T-helper 2 cell treated with Interferon-gamma antibody and Interleukin-4, amounts not matched to agents 100 ng/mL and 5 ng/mL, for 36 hours (primary cell): Measurements from ENCODE around the gene TPST2. TPM values are rescaled to one million over a fixed set of nuclear protein-coding genes. Genes with fewer than 3 reads are reported as not detected.
"Not testable (repeated sequence)": the region's sequence is repeated elsewhere in the genome, so short reads cannot be mapped to it uniquely, and the experiment has no call there.

ENCODE experiments used
- intact Hi-C: fragments of 100-400 bp; cut with micrococcal nuclease; formaldehyde crosslinking; loops from one replicate; pipeline ENCODE4 v1.15.1; 2023
- total RNA-seq: library from RNA; stranded (reverse); gene quantifications from 2 replicates; pipeline ENCODE4 v1.2.3, GENCODE V29; 2022

The TPST2 gene
- total RNA-seq, 1 donor from 2014 or later, result 19.3 TPM

DNA sequence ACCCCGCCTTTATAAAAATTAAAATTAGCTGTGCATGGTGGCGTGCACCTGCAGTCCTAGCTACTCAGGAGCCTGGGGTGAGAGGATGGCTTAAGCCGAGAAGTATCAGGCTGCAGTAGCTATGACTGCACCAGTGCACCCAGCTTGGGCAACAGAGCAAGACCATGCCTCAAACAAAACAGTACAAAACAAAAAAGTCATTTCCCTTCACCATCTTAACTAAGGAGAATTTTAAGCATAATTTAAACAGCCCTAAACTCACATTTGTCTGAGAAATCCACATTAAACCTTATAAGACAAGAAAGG is 54.4 kb downstream of the TPST2 start:
- intact Hi-C loops, result no loop called here

DNA sequence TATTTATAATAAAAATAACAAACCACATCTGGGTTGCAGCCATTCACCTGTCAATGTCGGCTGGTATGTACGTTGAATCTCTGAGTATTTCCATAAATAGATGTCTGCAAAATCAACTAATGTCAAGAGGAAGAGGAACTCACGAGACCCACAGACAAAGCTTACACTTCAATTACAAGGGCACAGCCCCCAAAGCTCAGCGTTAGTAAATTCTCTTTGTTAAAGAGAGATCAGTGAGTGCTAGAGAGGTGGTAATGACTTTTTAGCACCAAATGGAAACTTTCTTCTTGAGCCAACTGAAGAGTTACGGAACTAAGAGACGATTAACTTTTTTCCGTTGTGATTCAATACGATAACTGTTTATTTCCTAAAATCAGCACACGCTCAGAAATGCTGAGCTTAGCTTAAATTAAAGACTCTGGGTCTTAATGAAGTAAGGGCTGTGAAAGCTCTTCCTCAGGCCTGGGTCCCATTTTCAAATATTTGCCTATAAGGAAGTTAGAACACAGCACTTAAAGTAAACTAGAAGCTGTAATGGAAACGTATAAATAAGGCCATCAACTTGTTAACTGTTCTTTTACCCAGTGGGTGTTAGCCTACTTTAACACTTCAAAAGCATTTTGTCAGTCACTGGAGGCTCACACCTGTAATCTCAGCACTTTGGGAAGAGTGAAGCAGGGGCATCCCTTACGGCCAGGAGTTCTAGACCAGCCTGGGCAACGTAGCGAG is 54.9 kb downstream of the TPST2 start:
- intact Hi-C loops, result no loop called here

DNA sequence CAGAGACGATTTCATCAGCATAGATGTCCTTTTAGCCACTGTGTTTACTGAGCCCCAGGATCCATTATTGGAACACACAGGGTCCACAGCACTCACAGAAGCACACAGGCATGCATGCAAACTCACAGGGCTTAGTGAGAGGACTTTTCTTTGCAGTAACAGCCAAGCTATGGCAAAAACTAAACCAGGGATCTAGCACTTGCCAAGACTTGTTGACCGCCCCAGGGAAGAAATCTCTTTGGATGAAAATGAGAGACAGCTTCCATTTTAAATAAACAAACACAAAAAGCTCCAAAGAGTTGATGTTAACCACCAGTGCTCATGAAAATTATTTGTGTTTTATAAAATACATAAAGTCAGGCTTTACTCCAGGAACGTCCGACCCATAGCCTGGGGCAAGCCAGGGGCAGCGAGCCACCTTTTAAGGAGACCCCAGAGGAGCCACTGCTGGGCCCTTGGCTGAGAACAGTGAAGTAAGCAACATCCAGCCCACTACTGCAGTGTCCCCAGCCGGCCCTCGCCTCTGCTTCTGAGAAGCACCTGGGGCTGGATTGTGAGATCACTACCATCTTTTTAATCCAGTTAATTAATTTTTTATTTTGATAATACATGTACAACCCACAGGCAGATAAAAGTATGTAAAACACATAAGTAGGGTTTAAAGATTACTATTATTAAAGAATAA is 55.6 kb downstream of the TPST2 start:
- intact Hi-C loops, result no loop called here

DNA sequence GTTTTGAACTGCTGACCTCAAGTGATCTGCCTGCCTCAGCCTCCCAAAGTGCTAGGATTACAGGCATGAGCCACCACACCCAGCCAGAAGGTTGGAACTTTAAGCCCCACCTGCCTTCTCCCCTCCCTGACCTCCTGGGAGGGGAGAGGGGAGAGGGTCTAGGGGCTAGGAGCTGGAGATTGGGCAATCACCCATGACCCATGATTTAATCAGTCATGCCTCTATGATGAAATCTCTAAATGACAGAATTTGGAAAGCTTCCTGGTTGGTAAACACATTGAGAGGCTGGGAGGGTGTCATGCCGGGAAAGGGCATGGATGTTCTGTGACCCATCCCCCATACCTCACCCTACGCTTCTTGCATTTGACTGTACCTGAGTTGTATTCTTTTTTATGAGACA is 60.6 kb downstream of the TPST2 start:
- intact Hi-C loops, result no loop called here

DNA sequence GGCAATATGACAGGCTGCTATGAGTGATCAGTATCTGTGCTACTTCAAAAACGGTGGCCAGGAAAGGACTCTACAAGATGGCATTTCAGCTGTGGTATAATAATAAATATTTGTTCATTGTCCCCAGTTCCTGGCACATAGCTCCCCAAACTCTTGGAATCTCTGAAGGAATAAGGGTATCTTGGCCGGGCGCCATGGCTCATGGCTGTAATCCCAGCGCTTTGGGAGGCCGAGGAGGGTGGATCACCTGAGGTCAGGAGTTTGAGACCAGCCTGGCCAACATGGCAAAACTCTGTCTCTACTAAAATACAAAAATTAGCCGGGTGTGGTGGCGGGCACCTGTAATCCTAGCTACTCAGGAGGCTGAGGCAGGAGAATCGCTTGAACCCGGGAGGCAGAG is 61.4 kb downstream of the TPST2 start:
- intact Hi-C loops, result not testable (repeated sequence)

DNA sequence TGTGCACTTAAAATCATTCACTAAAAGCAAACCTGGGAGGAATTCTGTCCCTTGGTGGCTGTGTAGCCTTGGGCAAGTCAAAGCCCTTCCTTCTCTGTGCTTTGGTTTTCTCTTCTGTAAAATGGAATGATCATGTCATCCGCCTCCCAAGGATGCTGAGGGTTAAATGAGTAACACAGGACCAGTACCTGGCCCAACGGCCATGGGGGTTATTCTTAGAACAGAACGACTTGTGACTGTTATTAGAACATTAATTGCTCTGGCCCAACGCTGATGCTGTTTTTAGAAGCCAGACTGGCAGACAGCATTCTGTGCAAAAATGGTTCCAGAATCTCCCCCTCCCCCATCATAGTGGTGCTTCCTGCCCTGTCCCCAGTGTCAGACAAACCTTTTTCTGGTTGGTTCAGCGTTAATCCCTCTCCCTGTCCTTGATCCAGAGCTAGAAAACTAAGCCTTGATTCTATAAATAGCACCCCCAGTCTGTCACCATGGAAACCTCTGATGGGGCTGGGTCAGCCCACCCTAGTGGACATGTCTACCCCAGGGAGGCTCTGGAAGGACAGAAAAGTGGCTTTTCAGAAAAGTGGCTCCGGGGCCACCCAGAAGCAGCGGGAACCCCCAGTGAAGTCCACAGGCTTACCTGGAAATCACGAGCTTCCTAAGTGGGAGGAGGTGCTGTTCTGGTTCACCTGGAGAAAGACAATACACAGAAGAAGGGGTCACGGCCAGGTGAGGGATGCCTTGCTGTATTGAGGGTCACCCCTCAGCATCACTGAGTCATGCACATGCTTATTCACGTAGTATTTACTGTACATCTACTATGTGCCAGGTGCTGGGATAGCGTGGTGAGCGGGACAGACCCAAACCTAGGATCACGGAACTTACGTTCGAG is 62.1 kb downstream of the TPST2 start:
- intact Hi-C loops, result no loop called here

DNA sequence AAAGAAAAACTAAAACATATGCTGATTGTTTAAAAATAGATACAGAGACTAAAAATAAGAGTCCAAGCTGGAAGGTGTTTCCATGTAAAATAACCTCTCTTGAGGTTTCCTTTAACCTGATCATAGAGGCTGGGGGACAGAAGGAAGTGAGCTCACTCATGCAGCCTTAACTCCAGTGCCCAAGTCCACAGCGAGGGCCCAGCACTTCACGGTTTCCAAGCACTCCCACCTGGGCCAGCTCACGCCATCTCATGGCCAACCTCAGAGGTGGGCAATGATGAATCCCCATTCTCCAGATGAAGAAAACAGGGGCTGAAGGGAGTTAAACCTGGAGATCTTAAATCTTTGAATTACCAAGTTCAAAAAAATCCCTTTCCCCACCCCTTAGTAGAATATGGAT is 62.8 kb downstream of the TPST2 start:
- intact Hi-C loops, result no loop called here

DNA sequence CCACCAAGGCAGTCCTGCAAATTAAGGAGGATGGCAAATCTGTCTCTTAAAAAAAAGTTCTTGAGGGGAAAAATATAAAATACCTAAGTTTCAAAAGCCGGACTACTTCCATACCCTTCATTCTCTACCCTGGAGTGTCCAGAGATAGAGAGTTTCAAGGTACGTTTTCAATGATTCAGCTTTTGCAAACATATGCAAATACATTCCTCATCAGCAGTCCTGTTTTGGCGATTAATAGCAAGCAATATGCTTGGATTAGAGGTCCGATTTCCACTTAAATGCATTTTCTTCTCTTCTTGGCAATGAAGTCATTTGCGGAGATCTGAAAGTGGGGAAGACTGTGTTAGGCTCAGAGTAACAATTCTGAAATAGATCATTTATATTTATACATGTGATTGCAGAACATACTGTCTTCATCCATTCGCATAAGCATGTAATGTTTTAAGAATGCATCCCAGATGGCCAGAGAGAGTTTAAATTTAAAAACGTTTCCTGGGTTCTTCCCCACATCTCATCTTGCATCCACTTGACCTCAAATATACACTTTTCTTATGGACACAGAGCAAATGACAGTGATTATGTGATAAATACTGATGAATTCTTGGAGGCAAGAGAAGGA is 63.9 kb downstream of the TPST2 start:
- intact Hi-C loops, result no loop called here

DNA sequence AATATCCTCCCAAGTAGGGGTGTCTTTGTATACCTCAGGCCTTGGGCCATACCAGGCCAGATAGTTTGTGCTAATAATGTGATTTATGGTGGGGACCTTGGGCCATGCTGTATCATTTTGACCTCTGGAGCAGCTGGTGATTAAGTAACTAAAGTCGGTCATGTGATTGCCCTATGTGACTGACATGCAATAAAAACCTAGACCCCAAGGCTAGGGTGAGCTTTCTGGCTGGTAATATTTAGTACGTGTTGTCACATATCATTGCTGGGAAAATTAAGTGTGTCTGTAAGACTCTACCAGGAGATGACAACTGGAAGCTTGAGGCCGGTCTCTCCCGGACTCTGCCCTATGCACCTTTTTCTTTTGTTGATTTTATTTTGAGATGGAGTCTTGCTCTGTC is 65.1 kb downstream of the TPST2 start:
- intact Hi-C loops, result no loop called here

DNA sequence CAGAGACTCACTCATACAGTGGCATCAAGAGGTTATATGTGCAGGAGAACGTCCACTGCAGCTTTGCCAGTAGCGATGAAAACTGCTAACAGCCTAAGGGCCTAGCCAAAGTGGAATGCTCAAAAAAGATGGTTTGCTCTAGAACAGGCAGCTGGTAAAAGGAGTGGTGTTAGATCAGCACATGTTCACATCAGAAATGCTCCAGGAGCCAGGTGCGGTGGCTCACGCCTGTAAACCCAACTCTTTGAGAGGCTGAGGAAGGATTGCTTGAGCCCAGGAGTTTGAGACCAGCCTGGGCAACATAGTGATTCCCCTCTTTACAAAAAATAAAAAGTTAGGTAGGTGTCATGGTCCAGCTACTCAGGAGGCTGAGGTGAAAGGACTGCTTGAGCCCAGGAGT is 67.3 kb downstream of the TPST2 start:
- intact Hi-C loops, result no loop called here

DNA sequence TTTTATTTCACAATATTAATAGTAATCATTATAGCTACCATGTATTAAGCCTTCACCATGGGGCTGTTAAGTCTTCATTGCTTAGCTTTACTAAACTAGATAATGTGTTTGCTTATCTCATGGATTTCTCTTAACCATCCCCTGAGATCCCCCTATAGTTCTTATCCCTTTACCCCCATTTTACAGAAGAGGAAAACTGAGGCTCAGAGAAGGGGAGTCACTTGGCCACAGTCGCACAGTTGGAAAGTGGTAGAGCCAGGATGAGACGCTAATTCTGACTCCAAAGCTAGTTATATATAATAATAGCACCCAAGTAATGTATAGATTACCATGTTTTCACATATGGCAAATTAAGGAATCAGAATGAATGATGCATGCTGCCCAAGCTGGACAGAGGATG is 67.9 kb downstream of the TPST2 start:
- intact Hi-C loops, result no loop called here

DNA sequence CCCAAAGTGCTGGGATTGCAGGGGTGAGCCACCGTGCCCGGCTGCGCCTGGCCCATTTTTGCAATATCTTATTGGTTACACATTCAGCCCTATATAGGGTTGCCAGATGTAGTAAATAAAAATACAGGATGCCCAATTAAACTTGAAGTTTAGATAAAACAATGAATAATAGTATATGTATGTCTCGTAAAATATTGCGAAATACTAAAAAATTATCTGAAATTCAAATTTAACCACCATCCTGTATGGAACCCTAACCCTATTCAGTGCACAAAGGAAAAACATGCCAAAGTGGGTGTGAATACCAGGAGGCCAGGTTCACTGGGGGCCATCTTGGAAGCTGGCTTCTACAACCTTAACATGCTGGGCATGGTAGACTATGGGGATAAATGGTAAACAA is 72.5 kb downstream of the TPST2 start:
- intact Hi-C loops, result no loop called here

DNA sequence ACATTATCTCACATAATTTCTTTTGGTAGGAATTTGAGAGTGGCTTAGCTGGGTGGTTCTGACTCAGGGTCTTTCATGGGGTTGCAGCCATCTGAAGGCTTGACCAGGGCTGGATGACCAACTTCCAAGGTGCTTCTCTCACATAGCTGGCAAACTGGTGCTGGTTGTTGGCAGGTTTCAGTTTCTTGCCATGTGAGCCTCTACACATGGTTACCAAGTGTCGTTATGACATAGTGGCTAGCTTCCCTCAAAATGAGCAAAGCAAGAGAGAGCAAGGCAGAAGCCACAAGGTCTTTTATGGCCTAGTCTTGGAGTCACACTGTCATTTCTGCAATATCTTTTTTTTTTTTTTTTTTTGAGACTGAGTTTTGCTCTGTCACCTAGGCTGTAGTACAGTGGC is 73.4 kb downstream of the TPST2 start:
- intact Hi-C loops, result no loop called here

DNA sequence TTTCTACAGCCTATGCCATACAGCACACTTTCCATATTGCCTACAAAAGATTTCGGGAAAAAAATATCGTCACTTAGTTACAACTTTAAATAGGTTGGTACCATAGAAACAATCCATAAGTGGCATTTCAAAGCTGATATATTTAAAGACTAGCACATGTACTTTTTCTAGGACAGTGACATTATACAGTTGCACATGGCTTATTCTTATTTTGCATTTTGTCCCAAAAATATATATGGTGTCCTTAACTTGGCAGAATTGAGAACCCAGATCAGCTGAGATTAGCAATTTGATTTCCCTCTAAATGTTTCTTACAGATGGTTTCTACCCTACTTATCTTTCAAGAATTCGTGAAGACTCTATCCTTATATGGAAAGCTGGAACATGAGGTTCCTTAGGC is 74.0 kb downstream of the TPST2 start:
- intact Hi-C loops, result no loop called here

DNA sequence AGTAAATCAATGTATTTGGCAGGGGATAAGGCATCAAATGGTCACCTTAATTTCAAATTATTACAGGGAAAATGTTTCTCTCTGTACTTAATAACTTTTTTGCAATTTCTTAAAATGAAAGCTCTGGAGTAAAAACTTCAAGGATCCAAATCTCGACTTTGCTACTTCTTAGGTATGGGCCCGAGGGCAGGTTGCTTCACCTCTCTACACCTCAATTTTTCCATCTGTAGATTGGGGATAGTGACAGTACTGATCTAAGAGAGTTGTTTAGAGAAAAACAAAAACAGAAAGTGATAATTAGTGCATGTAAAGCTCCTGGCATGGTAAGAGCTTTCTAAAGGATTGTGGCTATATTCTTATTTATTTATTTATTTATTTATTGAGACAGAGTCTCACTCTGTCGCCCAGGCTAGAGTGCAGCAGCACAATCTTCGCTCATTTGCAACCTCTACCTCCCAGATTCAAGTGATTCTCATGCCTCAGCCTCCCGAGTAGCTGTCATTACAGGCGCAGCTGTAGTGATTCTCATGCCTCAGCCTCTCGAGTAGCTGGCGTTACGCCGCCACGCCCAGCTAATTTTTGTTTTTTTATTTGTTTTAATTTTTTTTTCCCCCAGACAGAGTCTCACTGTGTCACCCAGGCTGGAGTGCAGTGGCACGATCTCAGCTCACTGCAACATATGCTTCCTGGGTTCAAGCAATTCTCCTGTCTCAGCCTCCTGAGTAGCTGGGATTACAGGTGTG is 75.3 kb downstream of the TPST2 start:
- intact Hi-C loops, result loop anchor here (5.0 kb wide), 1 partner anchor 78 kb away; the partner anchor contains the start of gene TPST2

DNA sequence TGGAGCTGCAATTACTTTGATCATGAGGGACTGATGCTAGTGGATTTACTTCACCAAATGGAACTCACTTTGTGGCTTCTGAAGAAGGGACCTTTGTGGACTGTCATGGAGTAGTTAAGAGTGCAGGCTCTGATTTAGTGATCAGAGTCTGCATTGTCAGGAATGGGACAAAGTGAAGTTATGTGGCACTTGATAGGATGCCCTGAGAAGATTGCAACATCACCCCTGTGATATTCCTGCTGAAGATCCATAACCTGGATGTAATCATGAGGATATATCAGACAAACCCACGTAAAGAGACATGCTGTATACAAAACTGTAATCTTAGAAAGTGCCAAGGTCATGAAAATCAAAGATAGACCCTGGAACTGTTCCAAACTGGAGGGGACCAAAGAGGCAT is 76.1 kb downstream of the TPST2 start:
- intact Hi-C loops, result loop anchor here (5.0 kb wide), 1 partner anchor 78 kb away; the partner anchor contains the start of gene TPST2

DNA sequence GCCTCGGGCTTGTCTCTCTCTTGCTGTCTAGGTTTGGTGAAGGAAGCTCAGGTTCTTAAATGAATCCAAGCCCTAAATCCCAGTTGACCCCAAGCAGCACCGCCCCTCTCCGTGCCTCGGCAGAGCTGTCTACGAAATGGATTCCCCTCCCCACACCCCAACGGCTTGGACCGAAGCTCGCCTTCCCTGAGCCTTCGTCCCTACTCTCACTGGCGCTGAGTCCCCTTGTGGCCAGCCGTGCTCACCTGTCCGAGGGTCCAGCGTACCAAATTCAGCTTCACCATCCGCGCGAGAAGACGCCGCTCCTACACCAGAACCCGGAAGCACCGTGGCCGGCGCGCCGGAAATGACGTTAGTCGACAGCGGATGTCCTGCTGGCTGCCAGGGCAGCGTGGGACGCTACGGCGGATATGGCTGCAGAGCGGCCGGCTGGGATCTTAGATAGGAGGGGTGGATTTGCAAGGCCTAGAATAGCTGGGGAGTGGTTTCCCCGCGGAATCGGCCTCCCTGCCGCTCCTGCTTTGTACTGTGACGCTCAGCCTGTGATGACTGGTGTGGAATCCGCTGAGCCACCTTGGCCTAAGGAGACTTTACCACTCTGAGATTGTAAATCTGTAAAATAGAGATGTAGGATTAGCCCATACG is 77.7 kb downstream of the TPST2 start, which contains the start of gene TFIP11:
TFIP11 (minus strand) TSS at position 325 of the 645 bp plus-strand sequence. CDS start 2,201 bp downstream, outside the sequence.
- intact Hi-C loops, result loop anchor here (1.0 to 5.0 kb wide), 4 partner anchors 9 to 160 kb away; partner anchors contain the start of genes HPS4, SRRD and TPST2

DNA sequence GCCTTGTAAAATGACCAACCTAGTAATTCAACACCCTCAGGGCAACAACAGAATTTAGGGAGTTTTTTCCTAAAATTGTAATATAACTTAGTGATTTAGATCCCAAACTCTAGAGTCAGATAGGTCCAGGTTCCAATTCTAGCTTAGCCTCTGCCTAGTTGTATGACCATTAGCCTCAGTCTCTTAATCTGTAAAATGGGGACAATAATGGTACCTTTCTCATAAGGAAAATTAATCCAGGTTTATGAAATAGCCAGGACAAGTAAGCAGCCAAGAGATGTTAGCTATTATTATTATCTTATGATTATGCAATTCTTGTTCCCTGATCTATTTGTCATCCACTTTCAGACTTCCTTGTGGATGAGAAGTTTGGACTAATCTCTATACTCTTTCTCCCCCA is 81.8 kb downstream of the TPST2 start:
- intact Hi-C loops, result no loop called here

DNA sequence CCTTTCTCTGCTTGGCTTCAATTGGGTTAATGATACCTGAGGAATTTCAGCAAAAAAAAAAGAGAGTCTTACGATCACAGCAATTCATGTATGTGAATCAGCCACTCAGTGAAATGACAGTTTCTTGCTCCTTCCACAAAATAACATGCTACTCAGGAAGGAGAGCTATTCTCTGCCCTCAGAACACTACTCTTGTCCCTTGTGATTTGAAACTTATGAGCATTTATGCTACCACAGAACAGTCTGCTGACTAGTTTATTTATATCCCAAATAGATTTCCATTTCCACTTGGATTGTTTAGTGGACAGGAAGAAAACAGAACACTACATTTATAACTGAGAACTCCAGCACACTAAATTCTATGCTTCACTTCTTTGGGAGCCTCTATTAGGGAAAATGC is 86.2 kb downstream of the TPST2 start:
- intact Hi-C loops, result loop anchor here (1.0 kb wide), 2 partner anchors 9 to 162 kb away; partner anchors contain the start of gene TFIP11
